Gastroesophageal sphincter (tissue), 3 donors: Measurements from ENCODE around the gene C10orf71.

Experiments
- CTCF ChIP-seq, 4 experiments: fragments of 200-600 bp in 2 of 4; fragments of 450-650 bp in 2 of 4; sonication (generic) in 1 of 4; IDR thresholded peaks; one replicate each; pipeline ENCODE4 v1.5.1; 2017 to 2019; ENCODE audit warnings: antibody characterized with exemption in 4 of 4, mild to moderate bottlenecking in 2 of 4, moderate library complexity in 2 of 4
- EP300 ChIP-seq: sonication (generic); formaldehyde crosslinking; IDR thresholded peaks from one replicate; pipeline ENCODE4 v1.6.1; 2017; ENCODE audit warnings: antibody characterized with exemption, mild to moderate bottlenecking
- POLR2A ChIP-seq, 2 donors: fragments of 450-650 bp; IDR thresholded peaks; one replicate each; pipeline ENCODE4 v1.6.1; 2017; ENCODE audit warnings: antibody characterized with exemption in 2 of 2, mild to moderate bottlenecking in 2 of 2, moderate library complexity in 1 of 2
- POLR2AphosphoS5 ChIP-seq: sonication (generic); formaldehyde crosslinking; IDR thresholded peaks from one replicate; pipeline ENCODE4 v1.6.1; 2017; ENCODE audit warnings: antibody characterized with exemption

- TF ChIP-seq POLR2AphosphoS5 (no peak), CTCF (IDR thresholded peaks at IDR 0.05) (no peak), POLR2A (IDR thresholded peaks at IDR 0.05) (no peak), EP300 (no peak)
Measured at GRCh38 chr10:49279015-49279880, 19.7 kb upstream of the C10orf71 start.
